Osteoblast (primary cell): ENCODE data around the gene SYCP2. TPM values are rescaled to one million over a fixed set of nuclear protein-coding genes. Genes with fewer than 3 reads are reported as not detected.

Experiments
- DNase-seq: peaks from one replicate; pipeline ENCODE4 v3.0.0; 2011; ENCODE audit warnings: low spot score, mixed read lengths; ENCODE audit not compliant: insufficient read length; ENCODE audit errors: missing footprints
- H2AFZ ChIP-seq: 2 replicates; pipeline ENCODE4 v1.6.0; 2011; ENCODE audit warnings: mild to moderate bottlenecking, low read length
- H3K27ac ChIP-seq: 2 replicates; pipeline ENCODE4 v1.5.1; 2011; ENCODE audit warnings: mild to moderate bottlenecking, low read depth, low read length, moderate library complexity
- H3K27me3 ChIP-seq: 2 replicates; pipeline ENCODE4 v1.6.0; 2012; ENCODE audit warnings: mild to moderate bottlenecking, control low read depth, inconsistent platforms, low read length, moderate library complexity; ENCODE audit not compliant: insufficient read depth
- H3K36me3 ChIP-seq: 2 replicates; pipeline ENCODE4 v1.5.1; 2011; ENCODE audit warnings: mild to moderate bottlenecking, low read length, control low read depth, moderate library complexity; ENCODE audit not compliant: insufficient read depth
- H3K4me1 ChIP-seq: 2 replicates; pipeline ENCODE4 v1.5.1; 2011; ENCODE audit warnings: mild to moderate bottlenecking, low read length, control low read depth, moderate library complexity; ENCODE audit not compliant: insufficient read depth
- H3K4me2 ChIP-seq: 2 replicates; pipeline ENCODE4 v1.6.0; 2011; ENCODE audit warnings: mild to moderate bottlenecking, low read length; ENCODE audit not compliant: insufficient read depth
- H3K4me3 ChIP-seq: fragments of 200-600 bp; sonication (generic); 3 replicates; pipeline ENCODE4 v1.5.1; 2012; ENCODE audit warnings: mild to moderate bottlenecking, low read length, inconsistent platforms; ENCODE audit not compliant: insufficient read depth
- H3K79me2 ChIP-seq: 2 replicates; pipeline ENCODE4 v1.6.0; 2012; ENCODE audit warnings: mild to moderate bottlenecking, low read length, control low read depth, inconsistent platforms; ENCODE audit not compliant: insufficient read depth
- H3K9me3 ChIP-seq: 2 replicates; pipeline ENCODE4 v1.5.1; 2011; ENCODE audit warnings: low read depth, low read length, control low read depth
- H4K20me1 ChIP-seq: 2 replicates; pipeline ENCODE4 v1.6.0; 2012; ENCODE audit warnings: mild to moderate bottlenecking, low read length, control low read depth; ENCODE audit not compliant: insufficient read depth
- CTCF ChIP-seq: IDR thresholded peaks from 2 replicates; pipeline ENCODE4 v1.5.1; 2011; ENCODE audit warnings: mild to moderate bottlenecking, low read depth, low read length, moderate library complexity; ENCODE audit errors: extremely low read depth
- small RNA-seq: library from RNA; depleted of rRNA; stranded (forward); fragments of <200 nt; gene quantifications from one replicate; pipeline ENCODE3, GENCODE V24; 2012
- total RNA-seq: library from RNA; depleted of rRNA; stranded (reverse); fragments of >200 nt; gene quantifications from 2 replicates; pipeline ENCODE4 v1.2.3, GENCODE V29; 2012

The SYCP2 gene
- total RNA-seq, 1 donor = 1.4 TPM

GRCh38 chr20:59813948-59814839, 119.2 kb downstream of the SYCP2 start:
- peak; percentile 45 for DNase-seq
- H2AFZ ChIP-seq = no peak overlapping the region
- no peak overlapping the region for H3K4me2 ChIP-seq

More at GRCh38 chr20:59813948-59814839, 119.2 kb downstream of the SYCP2 start:
- no peaks in the 10 kb centered on the region for H3K79me2 ChIP-seq
- no peaks in the 10 kb centered on the region for H3K4me1 ChIP-seq
- no peaks in the 10 kb centered on the region for H3K27me3 ChIP-seq
- H4K20me1 ChIP-seq = no peaks in the 10 kb centered on the region
- no peak overlapping the region for H3K4me3 ChIP-seq
- H3K27ac ChIP-seq = no peak overlapping the region
- TF ChIP-seq CTCF = no peak
- H3K36me3 ChIP-seq = no peaks in the 10 kb centered on the region
- no peaks in the 10 kb centered on the region for H3K9me3 ChIP-seq

Small RNAs within 50 kb of the gene (small RNA-seq; reads per million reads assigned to genes)
- not detected for gene RNU7-141P

Other genes with a start within 250 kb of the SYCP2 start
- gene PPP1R3D, start 6.7 kb upstream of the SYCP2 start, total RNA-seq = 8.0 and 8.8 TPM in 2 replicates
- 5.8 and 5.9 TPM in 2 replicates for gene FAM217B, start 6.8 kb upstream of the SYCP2 start, total RNA-seq
- under 0.01 and 0.29 TPM in 2 replicates for gene CDH26, start 24.8 kb upstream of the SYCP2 start, total RNA-seq